GM08714 (cell line): ENCODE results near the gene OR5K2.

Experiments used
- H3K4me3 ChIP-seq: fragments of 200-500 bp; sonication (Bioruptor generic); 2 replicates; pipeline ENCODE4 v1.5.1; 2014; ENCODE audit warnings: mild to moderate bottlenecking, low read length, inconsistent platforms
- ZNF274 ChIP-seq: IDR thresholded peaks from 2 replicates; pipeline ENCODE4 v1.6.1; 2012; ENCODE audit warnings: mild to moderate bottlenecking, low read depth, low read length

Gene OR5K2

GRCh38 chr3:98532709-98533571, 35.5 kb downstream of the OR5K2 start:
- peak overlapping the region; percentile 91 for H3K4me3 ChIP-seq

GRCh38 chr3:98534168-98534567, 36.7 kb downstream of the OR5K2 start:
- H3K4me3 ChIP-seq, result peak overlapping the region; percentile 91; the same call in 1 of the 2 replicates
- TF ChIP-seq ZNF274, result no peak

More at GRCh38 chr3:98532709-98533571, 35.5 kb downstream of the OR5K2 start:
- no peak for TF ChIP-seq ZNF274

GRCh38 chr3:98534734-98535133, 37.3 kb downstream of the OR5K2 start:
- H3K4me3 ChIP-seq, result peak overlapping the region; percentile 91; the same call in 1 of the 2 replicates
- no peak for TF ChIP-seq ZNF274

GRCh38 chr3:98536456-98537017, 39.1 kb downstream of the OR5K2 start:
- H3K4me3 ChIP-seq, result peak overlapping the region; percentile 91; the same call in 1 of the 2 replicates
- no peak for TF ChIP-seq ZNF274

- no peak for TF ChIP-seq ZNF274
- H3K4me3 ChIP-seq, result no peak overlapping the region
Observed at GRCh38 chr3:98540346-98540745, 42.9 kb downstream of the OR5K2 start.

- TF ChIP-seq ZNF274, result no peak
- no peak overlapping the region for H3K4me3 ChIP-seq
Observed at GRCh38 chr3:98541695-98542094, 44.2 kb downstream of the OR5K2 start.

- no peak for TF ChIP-seq ZNF274
- H3K4me3 ChIP-seq, result no peak overlapping the region
Observed at GRCh38 chr3:98542623-98543022, 45.1 kb downstream of the OR5K2 start.

- peak overlapping the region; percentile 68 for H3K4me3 ChIP-seq
- no peak for TF ChIP-seq ZNF274
Observed at GRCh38 chr3:98545940-98546339, 48.5 kb downstream of the OR5K2 start.
